Measurements from ENCODE around the gene GABRG3. TPM values are rescaled to one million over a fixed set of nuclear protein-coding genes. Genes with fewer than 3 reads are reported as not detected.

Gene GABRG3
- total and polyA plus RNA-seq, 9 of the 15 experiments (the other 6 are each of a cell fraction or from before 2014, with no cell fraction given), result 4.0 to 15.1 (median 11.2) TPM

DNA sequence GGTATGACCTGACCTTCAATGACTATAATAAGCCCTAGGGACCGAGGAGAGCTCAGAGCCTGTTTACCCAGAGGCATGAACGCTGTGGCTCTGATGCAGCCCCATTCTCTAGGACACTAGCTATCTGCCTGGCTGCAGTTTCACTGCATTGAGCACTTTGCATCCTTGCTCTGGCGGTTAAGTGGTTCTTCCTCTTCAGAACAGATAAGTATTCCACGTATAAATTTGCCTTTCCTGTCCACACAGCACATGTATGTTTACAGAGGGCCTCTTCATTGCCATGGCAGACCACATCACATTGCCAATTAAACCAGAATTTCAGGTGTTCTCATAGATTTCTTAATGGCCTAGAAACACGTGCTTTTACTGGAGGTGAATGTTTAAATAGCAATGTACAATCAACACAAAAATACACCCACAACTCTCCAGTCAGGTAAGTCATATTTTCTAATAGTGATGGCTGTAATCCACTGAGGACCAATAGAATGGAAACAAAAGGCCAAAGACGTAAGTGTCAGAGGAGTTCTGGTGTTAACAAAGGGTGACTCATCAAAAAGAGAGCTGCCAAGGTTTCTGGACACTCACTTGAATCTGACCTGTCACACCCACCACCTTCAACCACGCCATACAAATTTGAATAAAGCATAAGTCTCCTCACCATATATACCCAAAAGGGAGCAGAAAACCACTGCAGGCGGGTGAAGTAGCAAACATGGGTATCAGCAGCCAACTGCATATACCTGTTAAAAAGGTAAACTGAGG, 574.7 kb downstream of the GABRG3 start (continued):
- TF ChIP-seq HNRNPK (IDR thresholded peaks at IDR 0.05; ENCODE audit: low read depth, low read length, poor library complexity, severe bottlenecking) (no peak), ZC3H8 (IDR thresholded peaks at IDR 0.05) (no peak), STAT5A (IDR thresholded peaks at IDR 0.05; ENCODE audit: borderline replicate concordance, low read length) (no peak), TEAD2 (tag; IDR thresholded peaks at IDR 0.05) (no peak), HDAC8 (tag; IDR thresholded peaks at IDR 0.05) (no peak), NFATC3 (IDR thresholded peaks at IDR 0.05) (no peak), ZNF75A (CRISPR knock-in tag; IDR thresholded peaks at IDR 0.05) (no peak), ZNF384 (IDR thresholded peaks at IDR 0.05; ENCODE audit: low read depth, low read length) (no peak), ZNF445 (CRISPR knock-in tag; IDR thresholded peaks at IDR 0.05; ENCODE audit: low read depth) (no peak), ZNF316 (IDR thresholded peaks at IDR 0.05) (peak; percentile 79), PHF21A (IDR thresholded peaks at IDR 0.05; ENCODE audit: borderline replicate concordance, low read depth) (no peak), SUPT5H (IDR thresholded peaks at IDR 0.05) (no peak), BCOR (IDR thresholded peaks at IDR 0.05) (0 out of 2 replicates have a peak, but pooled peaks have one; percentile 12), ZNF354B (CRISPR knock-in tag; IDR thresholded peaks at IDR 0.05) (no peak)
- TF ChIP-seq, protein P1, sequence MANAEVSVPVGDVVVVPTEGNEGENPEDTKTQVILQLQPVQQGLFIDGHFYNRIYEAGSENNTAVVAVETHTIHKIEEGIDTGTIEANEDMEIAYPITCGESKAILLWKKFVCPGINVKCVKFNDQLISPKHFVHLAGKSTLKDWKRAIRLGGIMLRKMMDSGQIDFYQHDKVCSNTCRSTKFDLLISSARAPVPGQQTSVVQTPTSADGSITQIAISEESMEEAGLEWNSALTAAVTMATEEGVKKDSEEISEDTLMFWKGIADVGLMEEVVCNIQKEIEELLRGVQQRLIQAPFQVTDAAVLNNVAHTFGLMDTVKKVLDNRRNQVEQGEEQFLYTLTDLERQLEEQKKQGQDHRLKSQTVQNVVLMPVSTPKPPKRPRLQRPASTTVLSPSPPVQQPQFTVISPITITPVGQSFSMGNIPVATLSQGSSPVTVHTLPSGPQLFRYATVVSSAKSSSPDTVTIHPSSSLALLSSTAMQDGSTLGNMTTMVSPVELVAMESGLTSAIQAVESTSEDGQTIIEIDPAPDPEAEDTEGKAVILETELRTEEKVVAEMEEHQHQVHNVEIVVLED (CRISPR knock-in tag; IDR thresholded peaks at IDR 0.05), result no peak
- TF ChIP-seq, protein P2, sequence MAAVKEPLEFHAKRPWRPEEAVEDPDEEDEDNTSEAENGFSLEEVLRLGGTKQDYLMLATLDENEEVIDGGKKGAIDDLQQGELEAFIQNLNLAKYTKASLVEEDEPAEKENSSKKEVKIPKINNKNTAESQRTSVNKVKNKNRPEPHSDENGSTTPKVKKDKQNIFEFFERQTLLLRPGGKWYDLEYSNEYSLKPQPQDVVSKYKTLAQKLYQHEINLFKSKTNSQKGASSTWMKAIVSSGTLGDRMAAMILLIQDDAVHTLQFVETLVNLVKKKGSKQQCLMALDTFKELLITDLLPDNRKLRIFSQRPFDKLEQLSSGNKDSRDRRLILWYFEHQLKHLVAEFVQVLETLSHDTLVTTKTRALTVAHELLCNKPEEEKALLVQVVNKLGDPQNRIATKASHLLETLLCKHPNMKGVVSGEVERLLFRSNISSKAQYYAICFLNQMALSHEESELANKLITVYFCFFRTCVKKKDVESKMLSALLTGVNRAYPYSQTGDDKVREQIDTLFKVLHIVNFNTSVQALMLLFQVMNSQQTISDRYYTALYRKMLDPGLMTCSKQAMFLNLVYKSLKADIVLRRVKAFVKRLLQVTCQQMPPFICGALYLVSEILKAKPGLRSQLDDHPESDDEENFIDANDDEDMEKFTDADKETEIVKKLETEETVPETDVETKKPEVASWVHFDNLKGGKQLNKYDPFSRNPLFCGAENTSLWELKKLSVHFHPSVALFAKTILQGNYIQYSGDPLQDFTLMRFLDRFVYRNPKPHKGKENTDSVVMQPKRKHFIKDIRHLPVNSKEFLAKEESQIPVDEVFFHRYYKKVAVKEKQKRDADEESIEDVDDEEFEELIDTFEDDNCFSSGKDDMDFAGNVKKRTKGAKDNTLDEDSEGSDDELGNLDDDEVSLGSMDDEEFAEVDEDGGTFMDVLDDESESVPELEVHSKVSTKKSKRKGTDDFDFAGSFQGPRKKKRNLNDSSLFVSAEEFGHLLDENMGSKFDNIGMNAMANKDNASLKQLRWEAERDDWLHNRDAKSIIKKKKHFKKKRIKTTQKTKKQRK (IDR thresholded peaks at IDR 0.05; ENCODE audit: borderline replicate concordance, low read depth, low read length), result no peak
- TF ChIP-seq, protein P3, sequence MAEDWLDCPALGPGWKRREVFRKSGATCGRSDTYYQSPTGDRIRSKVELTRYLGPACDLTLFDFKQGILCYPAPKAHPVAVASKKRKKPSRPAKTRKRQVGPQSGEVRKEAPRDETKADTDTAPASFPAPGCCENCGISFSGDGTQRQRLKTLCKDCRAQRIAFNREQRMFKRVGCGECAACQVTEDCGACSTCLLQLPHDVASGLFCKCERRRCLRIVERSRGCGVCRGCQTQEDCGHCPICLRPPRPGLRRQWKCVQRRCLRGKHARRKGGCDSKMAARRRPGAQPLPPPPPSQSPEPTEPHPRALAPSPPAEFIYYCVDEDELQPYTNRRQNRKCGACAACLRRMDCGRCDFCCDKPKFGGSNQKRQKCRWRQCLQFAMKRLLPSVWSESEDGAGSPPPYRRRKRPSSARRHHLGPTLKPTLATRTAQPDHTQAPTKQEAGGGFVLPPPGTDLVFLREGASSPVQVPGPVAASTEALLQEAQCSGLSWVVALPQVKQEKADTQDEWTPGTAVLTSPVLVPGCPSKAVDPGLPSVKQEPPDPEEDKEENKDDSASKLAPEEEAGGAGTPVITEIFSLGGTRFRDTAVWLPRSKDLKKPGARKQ (CRISPR knock-in tag; IDR thresholded peaks at IDR 0.05), result no peak
- TF ChIP-seq, protein P4, sequence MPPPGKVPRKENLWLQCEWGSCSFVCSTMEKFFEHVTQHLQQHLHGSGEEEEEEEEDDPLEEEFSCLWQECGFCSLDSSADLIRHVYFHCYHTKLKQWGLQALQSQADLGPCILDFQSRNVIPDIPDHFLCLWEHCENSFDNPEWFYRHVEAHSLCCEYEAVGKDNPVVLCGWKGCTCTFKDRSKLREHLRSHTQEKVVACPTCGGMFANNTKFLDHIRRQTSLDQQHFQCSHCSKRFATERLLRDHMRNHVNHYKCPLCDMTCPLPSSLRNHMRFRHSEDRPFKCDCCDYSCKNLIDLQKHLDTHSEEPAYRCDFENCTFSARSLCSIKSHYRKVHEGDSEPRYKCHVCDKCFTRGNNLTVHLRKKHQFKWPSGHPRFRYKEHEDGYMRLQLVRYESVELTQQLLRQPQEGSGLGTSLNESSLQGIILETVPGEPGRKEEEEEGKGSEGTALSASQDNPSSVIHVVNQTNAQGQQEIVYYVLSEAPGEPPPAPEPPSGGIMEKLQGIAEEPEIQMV (tag; conservative IDR thresholded peaks at IDR 0.05; ENCODE audit: low read depth), result no peak

All from K562 (cell line).